Measurements from ENCODE around the gene ZNF511. TPM values are rescaled to one million over a fixed set of nuclear protein-coding genes. Genes with fewer than 3 reads are reported as not detected.
A peak's percentile ranks its signal among the peaks of the same experiment; 100 is the strongest.

Gene ZNF511
- total RNA-seq, 1 donor from 2014 or later: 27.8 TPM

- intact Hi-C loops (cut with DNase I): no loop called here
- no peak for ATAC-seq
- no peak for DNase-seq (ENCODE audit: low spot score)
Observed at GRCh38 chr10:133272964-133273420, 35.7 kb upstream of the ZNF511 start.

GRCh38 chr10:133273534-133274143 lies 35.1 kb upstream of the ZNF511 start:
- intact Hi-C loops (cut with DNase I): no loop called here
- no peak for ATAC-seq
- DNase-seq (ENCODE audit: low spot score): no peak

- no peak for DNase-seq (ENCODE audit: low spot score)
- ATAC-seq: no peak
- intact Hi-C loops (cut with DNase I): no loop called here
Observed at GRCh38 chr10:133274751-133275683, 33.7 kb upstream of the ZNF511 start.

GRCh38 chr10:133275684-133276092 lies 33.0 kb upstream of the ZNF511 start:
- ATAC-seq: no peak
- intact Hi-C loops (cut with DNase I): no loop called here

GRCh38 chr10:133276100-133276434 lies 32.6 kb upstream of the ZNF511 start:
- ATAC-seq: no peak
- intact Hi-C loops (cut with DNase I): no loop called here
- DNase-seq (ENCODE audit: low spot score): no peak

More at GRCh38 chr10:133275684-133276092, 33.0 kb upstream of the ZNF511 start:
- no peak for DNase-seq (ENCODE audit: low spot score)

GRCh38 chr10:133276435-133277201 lies 32.1 kb upstream of the ZNF511 start, which contains the start of gene ADAM8:
Gene ADAM8 (minus strand): TSS chr10:133276868. CDS start chr10:133276817, 51 bp downstream.
- intact Hi-C loops (cut with DNase I): no loop called here
- DNase-seq (ENCODE audit: low spot score) (no peak), ATAC-seq (no peak)

GRCh38 chr10:133277277-133277992 lies 31.3 kb upstream of the ZNF511 start:
- DNase-seq (ENCODE audit: low spot score): no peak
- intact Hi-C loops (cut with DNase I): no loop called here
- no peak for ATAC-seq

GRCh38 chr10:133277993-133278576 lies 30.6 kb upstream of the ZNF511 start:
- ATAC-seq: no peak
- intact Hi-C loops (cut with DNase I): no loop called here
- no peak for DNase-seq (ENCODE audit: low spot score)

GRCh38 chr10:133278577-133279265 lies 30.0 kb upstream of the ZNF511 start:
- intact Hi-C loops (cut with DNase I): no loop called here
- DNase-seq (ENCODE audit: low spot score) (no peak), ATAC-seq (peak; percentile 46)

GRCh38 chr10:133279326-133280226 lies 29.1 kb upstream of the ZNF511 start:
- intact Hi-C loops (cut with DNase I): no loop called here
- ATAC-seq: peak; percentile 21

GRCh38 chr10:133280391-133281059 lies 28.2 kb upstream of the ZNF511 start:
- intact Hi-C loops (cut with DNase I): no loop called here
- ATAC-seq (no peak), DNase-seq (ENCODE audit: low spot score) (no peak)

More at GRCh38 chr10:133279326-133280226, 29.1 kb upstream of the ZNF511 start:
- no peak for DNase-seq (ENCODE audit: low spot score)

GRCh38 chr10:133281084-133281483 lies 27.6 kb upstream of the ZNF511 start:
- intact Hi-C loops (cut with DNase I): no loop called here
- no peak for ATAC-seq
- no peak for DNase-seq (ENCODE audit: low spot score)

- ATAC-seq (no peak), DNase-seq (ENCODE audit: low spot score) (no peak)
- intact Hi-C loops (cut with DNase I): no loop called here
Observed at GRCh38 chr10:133281628-133282372, 26.9 kb upstream of the ZNF511 start.

- ATAC-seq: no peak
- no peak for DNase-seq (ENCODE audit: low spot score)
- intact Hi-C loops (cut with DNase I): no loop called here
Observed at GRCh38 chr10:133282846-133283390, 25.8 kb upstream of the ZNF511 start.

- no peak for ATAC-seq
- intact Hi-C loops (cut with DNase I): no loop called here
Observed at GRCh38 chr10:133283931-133284330, 24.8 kb upstream of the ZNF511 start.

More at GRCh38 chr10:133283931-133284330, 24.8 kb upstream of the ZNF511 start:
- no peak for DNase-seq (ENCODE audit: low spot score)

Data from sciatic nerve (tissue), 2 donors.